Measurements from ENCODE around the gene KRTAP1-4.
"Not testable (repeated sequence)": the region's sequence is repeated elsewhere in the genome, so short reads cannot be mapped to it uniquely, and the experiment has no call there.

The KRTAP1-4 gene

DNA sequence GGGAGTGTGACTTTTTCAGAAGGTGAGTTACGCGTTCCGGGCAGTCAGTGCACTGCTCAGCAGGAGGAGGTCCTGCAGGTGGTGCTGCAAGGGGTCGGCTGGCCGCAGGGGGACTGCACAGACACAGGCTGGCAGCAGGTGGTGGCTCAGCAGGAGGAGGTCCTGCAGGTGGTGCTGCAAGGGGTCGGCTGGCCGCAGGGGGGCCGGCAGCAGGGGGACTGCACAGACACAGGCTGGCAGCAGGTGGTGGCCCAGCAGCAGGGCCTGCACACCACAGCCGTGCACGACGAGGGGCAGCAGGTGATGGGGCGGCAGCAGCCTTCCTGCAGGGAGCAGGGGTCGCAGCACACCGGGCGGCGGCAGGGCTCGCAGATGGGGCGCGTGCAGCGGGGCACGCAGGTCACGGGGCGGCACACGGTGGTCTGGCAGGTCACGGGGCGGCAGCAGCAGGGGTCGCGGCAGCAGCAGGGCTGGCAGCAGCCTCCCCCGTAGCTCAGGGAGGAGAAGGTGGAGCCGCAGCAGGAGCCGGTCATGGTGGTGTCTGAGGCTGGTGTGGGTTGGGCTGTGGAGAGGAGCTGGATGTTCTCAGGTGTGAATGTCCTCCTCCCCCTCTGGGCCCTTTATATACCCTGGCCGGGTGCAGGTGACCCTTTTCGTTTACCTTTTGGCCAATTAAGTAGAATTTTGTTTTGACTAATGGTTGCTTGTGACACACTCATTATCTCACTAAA is 16.9 kb upstream of the KRTAP1-4 start, which contains the start of gene KRTAP2-1:
KRTAP2-1 (minus strand) TSS at position 582 of the 731 bp plus-strand sequence; CDS start at position 533, 49 bp downstream.
- DNase-seq: not testable (repeated sequence)

- no peak for DNase-seq
Observed at GRCh38 chr17:41042953-41043352, 13.0 kb upstream of the KRTAP1-4 start.

DNA sequence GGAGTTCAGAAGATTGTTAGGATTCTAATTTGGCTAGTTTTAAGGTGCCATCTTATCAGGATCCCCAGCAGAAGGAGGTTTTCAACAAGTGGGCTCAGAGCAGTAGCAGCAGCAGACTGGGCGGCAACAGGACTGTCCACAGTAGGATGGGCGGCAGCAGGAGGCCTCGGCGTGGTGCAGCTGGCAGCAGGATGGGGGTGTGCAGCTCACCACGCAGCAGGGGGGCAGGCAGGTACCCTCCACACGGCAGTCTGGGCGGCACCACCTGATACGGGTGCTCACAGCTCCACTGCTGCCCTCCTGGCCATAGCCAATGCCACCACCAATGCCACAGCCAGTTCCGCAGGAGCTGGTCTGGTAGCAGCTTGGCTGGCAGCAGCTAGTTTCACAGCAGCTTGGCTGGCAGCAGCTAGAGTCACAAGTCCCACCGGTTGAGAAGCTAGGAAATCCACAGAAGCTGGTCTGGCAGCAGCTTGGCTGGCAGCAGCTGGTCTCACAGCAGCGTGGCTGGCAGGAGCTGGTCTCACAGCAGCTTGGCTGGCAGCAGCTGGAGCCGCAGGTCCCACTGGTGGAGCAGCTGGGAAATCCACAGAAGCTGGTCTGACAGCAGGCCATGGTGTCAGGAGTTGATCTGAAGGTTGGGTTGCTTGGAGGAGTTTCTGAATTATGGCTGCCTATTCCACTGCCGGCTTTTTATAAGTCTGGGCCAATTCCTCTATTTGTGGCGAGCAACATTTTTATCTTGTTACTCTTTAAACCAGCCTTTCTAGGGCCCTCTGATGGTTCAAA is 11.0 kb upstream of the KRTAP1-4 start, which contains the start of gene KRTAP1-1:
KRTAP1-1 (minus strand) TSS at position 668 of the 789 bp plus-strand sequence; CDS start at position 615, 53 bp downstream.
- not testable (repeated sequence) for DNase-seq

DNA sequence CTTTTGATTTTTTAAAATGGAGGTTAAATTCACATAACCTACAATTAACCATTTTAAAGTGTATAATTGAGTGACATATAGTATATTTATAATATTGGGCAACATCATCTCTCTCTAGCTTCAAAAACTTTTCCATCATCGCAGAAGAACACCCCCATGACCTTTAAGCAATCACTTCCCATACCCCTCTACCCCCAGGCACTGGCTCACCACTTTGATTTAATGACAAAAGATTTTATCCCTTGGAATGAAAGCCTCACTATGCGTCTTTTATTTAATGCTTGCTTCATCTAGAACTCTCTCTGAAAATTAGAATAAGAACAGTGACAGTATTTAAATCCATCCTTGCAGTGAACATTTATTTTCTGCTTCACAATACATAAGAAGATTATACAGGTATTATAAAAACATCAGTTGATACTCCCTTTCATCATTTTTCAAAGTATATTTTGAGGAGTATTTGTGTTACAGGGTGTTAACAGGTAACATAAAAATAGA is 7.9 kb upstream of the KRTAP1-4 start:
- no peak for DNase-seq

DNA sequence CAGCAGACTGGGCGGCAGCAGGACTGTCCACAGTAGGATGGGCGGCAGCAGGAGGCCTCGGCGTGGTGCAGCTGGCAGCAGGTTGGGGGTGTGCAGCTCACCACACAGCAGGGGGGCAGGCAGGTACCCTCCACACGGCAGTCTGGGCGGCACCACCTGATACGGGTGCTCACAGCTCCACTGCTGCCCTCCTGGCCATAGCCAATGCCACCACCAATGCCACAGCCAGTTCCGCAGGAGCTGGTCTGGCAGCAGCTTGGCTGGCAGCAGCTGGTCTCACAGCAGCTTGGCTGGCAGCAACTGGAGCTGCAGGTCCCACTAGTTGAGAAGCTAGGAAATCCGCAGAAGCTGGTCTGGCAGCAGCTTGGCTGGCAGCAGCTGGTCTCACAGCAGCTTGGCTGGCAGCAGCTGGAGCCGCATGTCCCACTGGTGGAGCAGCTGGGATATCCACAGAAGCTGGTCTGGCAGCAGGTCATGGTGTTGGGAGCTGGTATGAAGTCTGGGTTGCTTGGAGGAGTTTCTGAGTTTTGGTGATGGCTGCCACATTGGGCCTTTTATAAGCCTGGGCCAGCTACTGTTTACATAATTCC is 4.4 kb upstream of the KRTAP1-4 start, which contains the start of gene KRTAP1-3:
KRTAP1-3 (minus strand) TSS at position 529 of the 590 bp plus-strand sequence; CDS start at position 476, 53 bp downstream.
- not testable (repeated sequence) for DNase-seq

GRCh38 chr17:41026715-41027471 is 3.1 kb downstream of the KRTAP1-4 start, which contains the start of gene KRTAP1-5:
KRTAP1-5 (minus strand) TSS chr17:41027208; CDS start chr17:41027155, 53 bp downstream.
- DNase-seq: no peak

GRCh38 chr17:41024697-41025096 is 5.3 kb downstream of the KRTAP1-4 start:
- DNase-seq: no peak

DNA sequence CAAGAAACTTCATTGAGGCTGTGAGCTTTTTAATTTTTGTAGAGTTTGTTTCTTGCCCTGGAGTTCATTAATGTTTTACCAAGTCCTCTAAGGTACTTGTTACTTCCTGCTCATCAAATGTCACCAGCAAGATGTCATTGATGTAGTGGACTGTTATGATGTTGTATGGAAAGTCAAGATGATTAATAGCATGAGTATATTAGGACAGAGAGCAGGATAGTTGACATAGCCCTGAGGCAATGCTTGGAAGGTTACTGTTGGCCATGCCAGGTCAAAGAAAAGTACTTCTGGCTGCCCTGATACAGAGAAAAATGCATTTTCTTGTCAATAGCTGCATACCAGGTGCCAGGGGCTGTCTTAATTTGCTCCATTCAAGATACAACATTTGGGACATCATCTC is 9.7 kb downstream of the KRTAP1-4 start:
- DNase-seq: no peak

GRCh38 chr17:41019415-41019814 is 10.6 kb downstream of the KRTAP1-4 start:
- no peak for DNase-seq

GRCh38 chr17:41018541-41018940 is 11.5 kb downstream of the KRTAP1-4 start:
- DNase-seq: no peak

GRCh38 chr17:41016578-41017215 is 13.3 kb downstream of the KRTAP1-4 start:
- DNase-seq: no peak

DNA sequence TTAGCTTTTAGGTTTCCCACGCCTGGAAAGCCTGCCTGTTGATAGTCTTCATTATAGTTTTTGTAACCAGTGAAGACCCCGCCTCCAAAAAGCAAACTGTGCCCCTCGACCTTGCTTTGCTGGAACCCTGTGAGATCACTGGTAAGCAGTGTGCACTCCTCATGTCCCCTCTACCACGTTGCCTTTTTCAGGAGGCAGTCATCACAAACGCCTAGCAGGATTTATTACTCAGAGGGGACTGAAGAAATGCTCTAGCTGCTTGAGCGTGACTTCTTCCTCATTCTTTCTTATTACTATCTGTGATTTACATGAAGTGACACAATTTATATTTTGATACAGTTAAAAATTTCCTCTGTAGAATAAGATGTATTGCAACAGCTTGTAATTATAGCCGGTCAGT is 14.5 kb downstream of the KRTAP1-4 start:
- DNase-seq: no peak

DNA sequence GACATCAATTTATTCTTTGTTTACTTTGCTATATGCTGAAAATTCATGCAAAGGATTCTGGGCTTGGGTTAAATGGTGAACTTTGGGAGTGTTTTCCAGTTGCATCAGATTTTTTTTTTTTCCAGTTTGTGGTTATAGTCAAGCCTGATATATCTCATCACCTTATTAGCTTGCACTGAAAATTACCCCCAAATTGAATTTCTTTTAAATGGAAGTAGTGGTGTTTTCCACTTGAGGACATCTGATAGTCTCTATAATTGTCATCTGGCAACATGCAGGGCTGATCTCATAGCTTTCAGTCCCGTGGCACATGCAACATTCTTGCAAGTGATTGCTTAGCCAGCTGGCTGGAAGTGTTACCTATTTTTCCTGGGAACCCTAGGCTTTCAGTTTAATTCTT is 16.4 kb downstream of the KRTAP1-4 start:
- no peak for DNase-seq

DNA sequence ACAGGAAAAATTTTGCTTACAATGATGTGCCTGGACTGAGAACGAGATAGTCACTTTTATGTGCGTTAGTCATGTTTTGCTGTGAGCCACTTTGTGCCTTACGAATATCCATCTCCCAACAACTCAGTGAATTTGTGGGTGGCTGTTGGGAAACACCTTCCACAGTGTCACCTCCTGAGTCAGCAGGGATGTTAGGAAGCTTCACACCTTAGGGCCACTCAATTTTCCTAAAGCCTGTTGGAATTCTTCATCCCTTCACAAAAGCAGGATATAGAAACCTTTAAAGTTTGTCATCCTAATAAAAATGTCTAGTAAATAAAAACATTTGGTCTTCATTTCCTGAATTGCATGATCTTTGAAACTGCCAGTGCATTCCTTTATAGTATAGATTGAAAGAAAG is 16.8 kb downstream of the KRTAP1-4 start:
- no peak for DNase-seq

DNA sequence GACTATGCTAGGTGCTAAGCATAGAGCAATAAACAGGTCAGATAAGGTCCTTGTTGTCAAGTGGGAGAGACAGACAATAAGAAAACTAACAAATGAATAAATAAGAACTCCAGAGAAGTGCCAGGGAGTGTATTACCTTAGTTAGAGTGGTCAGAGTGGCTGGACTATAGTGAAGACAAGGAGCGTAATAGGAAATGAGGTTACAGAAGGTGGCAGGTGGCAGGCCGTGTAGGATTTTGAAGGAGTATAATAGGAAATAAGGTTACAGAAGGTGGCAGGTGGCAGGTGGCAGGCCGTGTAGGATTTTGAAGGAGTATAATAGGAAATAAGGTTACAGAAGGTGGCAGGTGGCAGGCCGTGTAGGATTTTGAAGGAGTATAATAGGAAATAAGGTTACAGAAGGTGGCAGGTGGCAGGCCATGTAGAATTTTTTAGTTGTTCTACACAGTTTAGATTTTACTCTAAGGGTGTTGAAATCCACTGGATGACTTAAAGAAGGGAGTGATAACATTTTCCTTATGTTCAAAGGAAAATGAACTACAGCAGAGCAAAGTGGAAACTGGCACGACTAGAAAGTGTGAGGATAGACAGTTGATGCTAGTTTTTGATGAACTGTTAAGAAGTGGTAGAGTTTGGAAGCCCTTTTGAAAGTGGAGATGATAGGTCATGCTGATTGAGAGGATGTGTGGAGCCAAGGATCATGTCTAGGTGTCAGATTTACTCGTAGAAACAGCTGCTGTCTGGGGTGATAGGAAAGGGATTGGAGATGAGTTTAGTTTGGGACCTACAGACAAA is 17.5 kb downstream of the KRTAP1-4 start:
- no peak for DNase-seq

GRCh38 chr17:41010441-41010840 is 19.6 kb downstream of the KRTAP1-4 start:
- DNase-seq: no peak

GRCh38 chr17:41009936-41010335 is 20.1 kb downstream of the KRTAP1-4 start:
- DNase-seq: no peak

DNA sequence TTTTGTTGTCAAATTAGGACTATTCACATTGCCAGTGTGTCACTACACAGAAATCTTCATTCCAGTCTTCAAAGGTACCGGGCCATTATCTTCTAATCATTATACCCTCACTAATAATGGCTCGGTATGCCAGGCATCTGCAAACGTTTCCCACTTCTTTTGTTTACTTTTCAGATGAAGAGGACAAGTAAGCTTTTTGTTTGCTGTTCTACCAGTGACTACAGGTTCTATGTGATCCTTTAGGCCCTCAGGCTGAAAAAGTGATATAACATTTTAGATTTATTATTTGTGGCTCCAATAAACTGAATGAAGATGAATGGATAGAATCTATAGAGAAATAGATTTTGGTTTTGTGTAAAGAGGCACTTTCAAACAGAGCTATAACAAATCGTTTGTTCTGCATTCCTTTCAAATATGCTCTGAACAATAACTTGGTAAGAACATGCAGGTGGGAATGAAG is 20.7 kb downstream of the KRTAP1-4 start:
- no peak for DNase-seq

GRCh38 chr17:41008811-41009210 is 21.2 kb downstream of the KRTAP1-4 start, which contains the start of gene KRTAP3-1:
KRTAP3-1 (minus strand) TSS chr17:41009128; CDS start chr17:41009074, 54 bp downstream.
- no peak for DNase-seq

DNA sequence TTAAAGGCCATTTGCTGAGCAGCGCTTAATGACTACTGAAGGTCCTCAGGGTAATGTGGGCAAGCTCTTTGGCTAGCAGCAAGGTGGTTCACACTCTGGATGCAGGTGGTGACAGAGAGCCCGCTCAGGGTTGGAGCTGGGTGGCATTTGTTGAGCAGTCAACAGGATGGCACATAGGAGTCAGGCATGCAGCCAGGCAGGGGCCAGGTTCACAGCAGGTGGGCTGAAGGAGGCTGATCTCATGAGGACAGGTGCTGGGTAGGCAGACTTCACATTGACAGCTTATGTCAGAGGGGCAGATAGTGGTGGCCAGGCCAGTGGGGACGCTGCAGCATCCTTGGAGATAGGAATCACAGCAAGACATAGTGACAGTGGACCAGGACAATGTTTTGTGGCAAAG is 25.6 kb downstream of the KRTAP1-4 start:
- no peak for DNase-seq

DNA sequence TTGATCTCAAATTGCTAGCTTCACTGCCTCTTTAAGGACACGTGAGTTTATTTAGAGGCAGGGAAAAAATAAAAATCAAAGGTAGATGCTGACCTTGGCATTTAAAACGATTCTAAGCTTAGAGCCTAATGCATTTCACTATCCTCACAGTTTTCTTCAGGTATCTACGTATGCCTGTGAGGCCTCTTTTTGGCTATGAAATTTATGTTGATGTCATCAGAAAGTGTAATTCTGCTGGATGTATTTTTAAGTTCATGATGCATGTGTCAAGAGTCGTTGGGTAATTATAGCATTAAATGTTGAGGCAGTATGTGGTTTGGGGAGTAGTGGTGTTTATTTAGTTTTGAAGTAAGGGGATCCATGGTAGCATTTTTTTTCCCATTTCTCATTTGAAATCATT is 26.1 kb downstream of the KRTAP1-4 start:
- no peak for DNase-seq

Measured in stimulated activated CD4-positive, alpha-beta T cell treated with anti-CD3 and anti-CD28 coated beads, Interleukin-4, amount 100 ng/mL, for 1 hour (primary cell).